Measurements from ENCODE around the gene HIPK1.

GRCh38 chr1:113984710-113985109 lies 55.6 kb downstream of the HIPK1 start:
- no peak for TF ChIP-seq CTCF (IDR thresholded peaks at IDR 0.05)
- no peak for TF ChIP-seq POLR2A (IDR thresholded peaks at IDR 0.05; ENCODE audit: low read depth)

Data from esophagus muscularis mucosa (tissue), 3 donors.